Stromal cell of bone marrow (primary cell): Measurements from ENCODE around the gene CYP3A7.
"Not testable (repeated sequence)": the region's sequence is repeated elsewhere in the genome, so short reads cannot be mapped to it uniquely, and the experiment has no call there.

Experiments
- DNase-seq: peaks from one replicate; pipeline ENCODE4 v3.0.0-alpha.2; 2012; ENCODE audit warnings: low read depth

CYP3A7 gene

DNA sequence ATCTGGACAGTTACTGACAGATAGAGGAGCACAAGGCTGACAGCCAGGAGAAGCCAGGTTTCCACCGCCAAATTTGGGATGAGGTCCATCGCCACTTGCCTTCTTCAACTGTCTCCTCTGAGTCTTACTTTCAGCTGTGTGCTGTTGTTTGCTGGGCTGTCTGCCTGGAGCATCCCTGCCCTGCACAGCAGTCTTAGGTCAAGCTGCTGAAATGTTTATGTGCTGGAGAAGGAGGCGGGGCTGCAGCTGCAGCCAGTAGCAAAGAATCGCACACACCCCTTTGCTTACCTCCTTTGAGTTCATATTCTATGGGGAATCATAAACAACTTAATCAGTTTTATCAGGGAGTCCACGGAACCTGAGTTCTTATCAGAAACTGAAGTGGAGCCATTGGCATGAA lies 35.0 kb downstream of the CYP3A7 start:
- DNase-seq: no peak

- not testable (repeated sequence) for DNase-seq
Measured at GRCh38 chr7:99698867-99699730, 35.9 kb downstream of the CYP3A7 start.

GRCh38 chr7:99694912-99695304 lies 40.1 kb downstream of the CYP3A7 start:
- no peak for DNase-seq

DNA sequence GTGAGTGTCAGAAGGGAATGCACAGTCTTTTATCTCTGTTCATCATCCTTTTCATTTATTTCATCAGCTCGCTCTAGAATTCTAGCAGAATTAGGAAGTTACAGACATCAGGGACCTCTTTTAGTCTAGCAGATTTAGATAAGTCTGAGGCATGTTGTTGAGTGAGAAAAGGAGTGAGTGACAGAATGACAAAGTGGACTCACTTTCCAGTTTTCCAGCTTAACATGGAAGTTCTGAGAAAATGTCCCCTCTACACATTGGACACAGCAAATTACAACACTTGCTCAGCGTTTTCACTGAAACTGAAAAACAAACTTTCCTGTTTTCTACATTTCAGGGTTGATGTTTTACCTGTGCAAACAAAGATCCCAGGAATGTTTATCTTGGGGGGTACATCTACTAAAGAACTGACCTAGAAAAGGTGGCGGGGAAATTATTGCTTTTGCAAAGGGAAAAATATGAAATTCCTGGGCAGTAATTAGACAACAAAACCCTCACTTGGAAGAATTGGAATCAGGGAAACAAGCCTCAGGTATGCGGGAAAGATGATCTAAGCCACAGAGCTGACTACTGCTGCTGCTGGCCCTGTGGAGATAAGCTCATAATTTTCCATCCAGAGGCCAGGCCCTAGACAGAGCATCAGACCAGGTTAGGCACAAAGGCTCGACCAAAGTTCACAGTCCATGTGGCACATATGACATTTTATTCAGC lies 40.6 kb downstream of the CYP3A7 start:
- no peak for DNase-seq

DNA sequence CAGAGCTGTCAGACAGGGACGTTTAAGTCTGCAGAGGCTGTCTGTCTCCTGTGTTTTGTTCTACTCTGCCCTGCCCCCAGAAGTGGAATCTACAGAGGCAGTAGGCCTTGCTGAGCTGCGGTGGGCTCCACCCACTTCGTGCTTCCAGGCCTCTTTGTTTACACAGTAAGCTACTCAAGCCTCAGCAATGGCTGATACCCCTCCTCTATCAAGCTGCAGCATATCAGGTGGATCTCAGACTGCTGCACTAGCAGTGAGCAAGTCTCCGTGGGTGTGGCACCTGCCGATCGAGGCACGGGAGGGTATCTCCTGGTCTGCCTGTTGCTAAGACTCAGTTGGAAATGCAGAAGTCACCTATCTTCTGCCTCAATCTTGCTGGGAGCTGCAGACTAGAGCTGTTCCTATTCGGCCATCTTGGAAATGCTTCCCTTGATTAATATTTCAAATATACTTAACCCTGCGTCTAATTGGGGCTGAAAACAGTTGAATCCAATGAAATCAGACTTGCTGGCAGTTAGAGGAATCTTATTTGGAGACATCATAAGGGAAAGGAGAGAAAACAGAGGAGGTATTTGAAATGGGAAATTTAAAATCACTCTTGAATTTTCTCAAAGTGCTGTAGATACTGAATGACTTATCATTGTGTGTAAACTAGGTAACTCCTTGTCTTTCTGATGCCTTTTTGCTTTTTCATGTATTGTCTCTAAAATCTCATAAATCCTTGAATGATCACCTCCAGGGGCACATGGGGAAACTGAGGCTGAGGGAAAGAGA lies 41.4 kb downstream of the CYP3A7 start:
- DNase-seq: no peak

- DNase-seq: no peak
Measured at GRCh38 chr7:99693100-99693426, 41.9 kb downstream of the CYP3A7 start.

- DNase-seq: not testable (repeated sequence)
Measured at GRCh38 chr7:99692563-99692962, 42.4 kb downstream of the CYP3A7 start.

DNA sequence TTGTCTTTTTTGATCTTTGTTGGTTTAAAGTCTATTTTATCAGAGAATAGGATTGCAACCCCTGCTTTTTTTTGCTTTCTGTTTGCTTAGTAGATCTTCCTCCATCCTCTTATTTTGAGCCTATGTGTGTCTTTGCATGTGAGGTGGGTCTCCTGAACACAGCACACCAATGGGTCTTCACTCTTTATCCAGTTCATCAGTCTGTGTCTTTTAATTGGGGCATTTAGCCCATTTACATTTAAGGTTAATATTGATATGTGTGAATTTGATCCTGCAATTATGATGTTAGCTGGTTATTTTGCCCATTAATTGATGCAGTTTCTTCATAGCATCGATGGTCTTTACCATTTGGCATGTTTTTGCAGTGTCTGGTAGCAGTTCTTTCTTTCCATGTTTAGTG lies 43.3 kb downstream of the CYP3A7 start:
- not testable (repeated sequence) for DNase-seq

- DNase-seq: not testable (repeated sequence)
Measured at GRCh38 chr7:99690918-99691317, 44.1 kb downstream of the CYP3A7 start.

DNA sequence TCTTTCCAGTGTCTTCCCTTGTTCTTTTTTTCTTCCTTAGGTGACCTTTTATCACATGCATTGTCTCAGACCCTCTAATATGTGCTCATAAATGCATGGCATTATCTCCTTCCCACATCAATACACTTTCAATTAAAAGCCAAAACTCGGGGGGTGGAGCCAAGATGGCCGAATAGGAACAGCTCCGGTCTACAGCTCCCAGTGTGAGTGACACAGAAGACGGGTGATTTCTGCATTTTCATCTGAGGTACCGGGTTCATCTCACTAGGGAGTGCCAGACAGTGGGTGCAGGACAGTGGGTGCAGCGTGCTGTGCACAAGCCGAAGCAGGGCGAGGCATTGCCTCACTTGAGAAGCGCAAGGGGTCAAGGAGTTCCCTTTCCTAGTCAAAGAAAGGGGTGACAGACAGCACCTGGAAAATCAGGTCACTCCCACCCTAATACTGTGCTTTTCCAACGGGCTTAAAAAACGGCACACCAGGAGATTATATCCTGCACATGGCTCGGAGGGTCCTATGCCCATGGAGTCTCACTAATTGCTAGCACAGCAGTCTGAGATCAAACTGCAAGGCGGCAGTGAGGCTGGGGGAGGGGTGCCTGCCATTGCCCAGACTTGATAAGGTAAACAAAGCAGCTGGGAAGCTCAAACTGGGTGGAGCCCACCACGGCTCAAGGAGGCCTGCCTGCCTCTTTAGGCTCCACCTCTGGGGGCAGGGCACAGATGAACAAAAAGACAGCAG lies 49.0 kb downstream of the CYP3A7 start:
- not testable (repeated sequence) for DNase-seq

DNA sequence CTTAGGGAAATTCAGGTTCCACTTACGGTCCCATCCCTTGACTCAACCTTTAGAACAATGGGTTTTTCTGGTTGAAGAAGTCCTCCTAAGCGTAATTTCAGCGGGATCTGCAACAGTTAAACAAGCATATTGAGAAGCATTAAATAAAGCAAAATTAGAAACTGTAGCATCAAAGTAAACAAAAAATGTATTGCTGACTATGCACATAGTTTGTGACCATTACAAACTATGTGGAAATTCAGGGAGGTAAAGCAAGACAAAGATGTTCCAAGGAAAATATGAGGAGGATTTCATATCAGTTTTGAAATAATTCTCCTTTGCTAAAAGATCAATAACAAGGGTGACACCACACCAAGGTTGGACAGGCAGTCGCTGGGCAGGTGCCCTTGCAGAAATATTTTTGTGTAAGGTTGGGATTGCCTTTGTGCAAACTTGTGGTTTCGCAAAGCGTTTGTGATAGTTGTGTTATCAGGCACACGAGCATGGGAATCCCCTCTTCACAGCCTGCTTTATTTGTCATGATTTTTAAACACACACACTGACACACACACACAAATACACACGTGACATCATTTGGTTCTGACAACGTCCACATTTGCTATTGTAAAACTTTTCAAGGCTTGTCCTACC lies 49.8 kb downstream of the CYP3A7 start:
- DNase-seq: no peak

GRCh38 chr7:99679400-99680191 lies 55.4 kb downstream of the CYP3A7 start, which contains the start of gene CYP3A5:
Gene CYP3A5, minus strand, starts transcription at chr7:99679996. Its CDS starts 100 bp downstream, at chr7:99679896.
- DNase-seq: peak; percentile 23

- no peak for DNase-seq
Measured at GRCh38 chr7:99679032-99679399, 56.0 kb downstream of the CYP3A7 start.

DNA sequence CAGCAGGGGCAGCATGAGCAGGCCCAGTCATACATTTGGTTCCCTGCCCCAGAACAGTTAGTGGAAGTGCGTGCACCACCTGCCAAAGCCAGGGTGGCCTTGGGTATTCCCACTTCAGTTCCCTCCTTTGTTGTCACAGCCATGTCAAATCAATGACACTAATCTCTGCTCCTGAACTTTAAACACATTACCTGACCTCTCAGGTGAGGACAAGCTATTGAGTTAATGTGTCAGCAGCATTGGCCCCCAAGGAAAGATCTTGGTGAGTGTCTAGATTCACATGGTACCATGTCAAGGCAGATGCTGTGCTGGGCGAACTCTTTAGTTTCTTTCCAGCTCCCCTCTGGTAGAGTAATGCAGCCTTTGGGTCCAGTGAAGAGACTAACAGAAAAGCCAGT lies 57.3 kb downstream of the CYP3A7 start:
- no peak for DNase-seq

DNA sequence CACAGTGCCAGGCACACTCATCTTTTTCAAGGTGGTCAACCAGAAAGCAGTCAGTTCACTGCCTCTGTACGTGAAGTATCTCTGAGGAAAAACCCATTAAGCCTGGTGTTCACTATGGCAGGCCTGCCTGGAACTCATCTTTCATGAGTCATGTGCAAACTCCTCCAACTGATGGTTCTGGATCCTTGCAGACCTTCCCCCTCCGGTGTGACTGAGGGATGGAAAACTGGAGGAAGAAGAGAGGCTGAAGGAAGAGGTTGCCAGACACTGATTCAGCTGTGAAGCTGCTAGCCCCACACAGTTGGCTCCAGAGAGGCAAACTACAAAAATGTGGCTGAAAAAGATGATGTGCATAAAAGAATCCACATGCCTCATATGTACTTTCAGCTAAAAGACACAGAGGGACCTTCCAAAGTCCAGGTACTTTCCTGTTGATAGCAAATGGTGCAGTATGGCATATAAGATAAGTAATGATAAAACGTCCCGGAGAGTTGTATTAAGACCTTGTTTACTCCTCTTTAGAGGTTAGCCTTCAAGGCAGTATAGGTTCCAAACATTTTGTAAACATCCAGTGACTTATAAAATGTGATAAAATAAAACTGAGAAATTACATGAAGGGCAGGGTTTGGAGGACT lies 57.9 kb downstream of the CYP3A7 start:
- peak; percentile 15 for DNase-seq

DNA sequence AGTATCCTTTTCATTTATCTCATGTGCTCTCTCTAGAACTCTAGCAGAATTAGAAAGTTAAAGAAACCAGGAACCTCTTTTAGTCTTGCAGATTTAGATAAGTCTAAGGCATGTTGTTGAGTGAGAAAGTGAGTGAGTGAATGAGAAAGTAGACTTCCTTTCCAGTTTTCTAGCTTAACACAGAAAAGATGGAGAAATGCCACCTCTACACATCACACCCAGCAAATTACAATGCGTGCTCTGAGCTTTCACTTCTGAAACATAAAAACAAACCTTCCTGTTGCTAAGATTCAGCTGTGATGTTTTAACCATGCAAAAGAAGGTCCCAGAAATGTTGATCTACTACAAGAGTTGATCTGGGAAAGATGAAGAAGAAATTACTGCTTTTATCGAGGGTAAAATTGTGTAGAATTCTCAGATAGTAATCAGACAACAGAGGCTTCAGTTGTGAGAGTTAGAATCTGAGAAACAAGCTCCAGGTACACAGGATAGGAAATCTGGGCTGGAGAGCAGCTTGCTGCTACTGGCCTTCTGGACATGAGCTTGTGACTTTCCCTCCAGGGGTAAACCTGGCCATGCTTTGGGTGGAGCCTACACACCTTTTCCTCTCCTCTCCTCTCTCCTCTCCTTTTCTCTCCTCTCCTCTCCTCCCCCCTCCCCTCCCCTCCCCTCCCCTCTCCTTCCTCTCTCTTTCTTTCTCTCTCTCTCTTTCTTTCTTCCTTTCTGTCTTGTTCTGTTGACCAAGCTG lies 59.8 kb downstream of the CYP3A7 start:
- no peak for DNase-seq

- DNase-seq: no peak
Measured at GRCh38 chr7:99672573-99672972, 62.4 kb downstream of the CYP3A7 start.

DNA sequence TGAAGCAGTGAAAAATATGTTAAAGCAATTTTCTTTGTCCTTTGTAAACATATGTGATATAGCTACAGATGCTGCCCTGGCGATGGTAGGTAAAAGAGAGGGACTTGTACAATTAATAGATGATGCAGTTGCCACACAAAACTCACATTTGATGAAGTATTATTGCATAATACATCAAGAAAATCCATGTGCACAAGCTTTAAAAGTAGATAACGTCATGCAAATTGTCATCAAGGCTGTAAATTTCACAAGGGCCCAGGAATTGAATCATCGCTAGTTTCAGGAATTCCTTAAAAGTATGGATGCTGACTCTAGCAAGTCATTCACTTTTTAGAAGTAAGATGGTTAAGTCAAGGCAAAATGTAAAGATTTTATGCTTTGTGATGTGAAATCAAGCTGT lies 65.2 kb downstream of the CYP3A7 start:
- no peak for DNase-seq

DNA sequence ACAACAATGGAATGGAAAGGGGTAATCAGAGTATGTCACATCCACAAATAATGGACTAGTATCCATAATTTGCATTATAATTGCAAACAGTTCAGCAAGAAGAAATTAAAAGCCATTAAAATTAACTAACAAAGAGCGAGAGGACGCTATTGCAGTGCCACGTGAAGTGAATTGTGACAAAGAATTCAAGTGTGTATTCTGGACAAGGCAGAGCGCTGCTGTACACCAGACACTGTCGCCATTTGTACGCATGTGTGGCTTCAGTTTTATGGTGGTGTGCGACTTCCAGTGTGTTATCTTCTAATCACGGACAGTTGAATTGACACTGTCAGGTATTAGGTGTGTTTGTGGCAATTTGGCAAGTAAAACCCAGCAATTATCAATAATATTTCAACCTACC lies 66.5 kb downstream of the CYP3A7 start:
- no peak for DNase-seq
